Smooth muscle cell (in vitro differentiated cells): Measurements from ENCODE around the gene BATF3. TPM values are rescaled to one million over a fixed set of nuclear protein-coding genes. Genes with fewer than 3 reads are reported as not detected.

Experiments
- DNase-seq: peaks from one replicate; lab custom pipeline; 2025; ENCODE audit not compliant: unreplicated experiment; lab: John Stamatoyannopoulos, UW
- H2AFZ ChIP-seq: fragments of 200-600 bp; sonication (generic); 2 replicates; pipeline ENCODE4 v1.6.0; 2016; ENCODE audit warnings: antibody characterized with exemption, low read depth, mild to moderate bottlenecking
- H3F3A ChIP-seq: fragments of 200-600 bp; sonication (generic); 2 replicates; pipeline ENCODE4 v1.6.0; 2017; ENCODE audit warnings: antibody characterized with exemption, low read depth
- H3K27ac ChIP-seq: fragments of 200-600 bp; sonication (generic); 2 replicates; pipeline ENCODE4 v1.5.1; 2016; ENCODE audit warnings: low read depth, mild to moderate bottlenecking
- H3K27me3 ChIP-seq: fragments of 200-600 bp; sonication (generic); 2 replicates; pipeline ENCODE4 v1.6.1; 2016; ENCODE audit warnings: low read depth, mild to moderate bottlenecking
- H3K36me3 ChIP-seq: fragments of 200-600 bp; sonication (generic); 2 replicates; pipeline ENCODE4 v1.5.1; 2016; ENCODE audit warnings: low read depth
- H3K4me1 ChIP-seq: fragments of 200-600 bp; sonication (generic); 2 replicates; pipeline ENCODE4 v1.5.1; 2016; ENCODE audit warnings: low read depth
- H3K4me2 ChIP-seq: fragments of 200-600 bp; sonication (generic); 2 replicates; pipeline ENCODE4 v1.6.0; 2016; ENCODE audit warnings: mild to moderate bottlenecking
- H3K4me3 ChIP-seq: fragments of 200-600 bp; sonication (generic); 2 replicates; pipeline ENCODE4 v1.5.1; 2016; ENCODE audit warnings: mild to moderate bottlenecking
- H3K79me2 ChIP-seq: fragments of 200-600 bp; sonication (generic); 2 replicates; pipeline ENCODE4 v1.6.0; 2016; ENCODE audit warnings: low read depth, mild to moderate bottlenecking
- H3K9ac ChIP-seq: fragments of 200-600 bp; sonication (generic); 2 replicates; pipeline ENCODE4 v1.6.0; 2016; ENCODE audit warnings: low read depth
- H3K9me3 ChIP-seq: fragments of 200-600 bp; sonication (generic); replicated peaks from 2 replicates; pipeline ENCODE4 v1.5.1; 2016; ENCODE audit warnings: low read depth
- H4K20me1 ChIP-seq: fragments of 200-600 bp; sonication (generic); 2 replicates; pipeline ENCODE4 v1.6.0; 2016; ENCODE audit warnings: low read depth
- whole genome bisulfite sequencing: methylation state at CpG from one replicate; pipeline ENCODE4 v1.1.7; 2016; ENCODE audit warnings: low lambda C conversion rate; 5-methylcytosine and 5-hydroxymethylcytosine counted together
- polyA plus RNA-seq: library from polyadenylated mRNA; unstranded; fragments of >200 nt; fragmentation: Nextera tagmentation; extraction: Ambion mirVana; gene quantifications from 2 replicates; pipeline ENCODE4 v1.2.1, GENCODE V29; 2016
- total RNA-seq: library from RNA; depleted of rRNA; stranded (reverse); fragments of >200 nt; gene quantifications from 2 replicates; pipeline ENCODE4 v1.2.3, GENCODE V29; 2014
- TF ChIP-seq, protein P1 (sequence below): fragments of 200-600 bp; sonication (generic); IDR thresholded peaks from 2 replicates; pipeline ENCODE4 v1.5.1; 2017; ENCODE audit warnings: borderline replicate concordance, mild to moderate bottlenecking, antibody characterized with exemption; ENCODE audit not compliant: insufficient read depth, poor library complexity, severe bottlenecking

Gene BATF3
- total and polyA plus RNA-seq, 2 experiments from 2014 or later = 5.8 to 11.5 TPM

DNA sequence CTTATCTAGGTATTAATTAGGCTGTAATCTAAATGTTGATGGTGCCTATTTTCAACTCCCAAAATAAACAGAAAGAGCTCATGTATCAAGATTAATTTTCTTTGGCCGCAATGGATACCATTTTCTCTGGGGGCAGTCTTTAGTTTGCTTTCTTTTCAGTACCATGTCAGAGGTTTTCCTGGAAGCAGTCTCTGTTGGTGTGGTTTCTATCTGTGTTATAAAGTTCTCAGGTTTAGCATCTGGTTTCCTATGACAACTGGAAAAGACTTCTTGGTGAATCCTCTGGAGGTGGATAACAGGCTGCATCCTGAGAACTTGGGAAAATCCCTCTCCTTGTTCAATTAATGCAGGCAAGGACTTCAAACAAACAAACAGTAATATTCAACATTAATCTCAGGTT is 38.7 kb upstream of the BATF3 start:
- Histone ChIP-seq H3K4me1 (no peaks in the 10 kb centered on the region), H3F3A (no peaks in the 10 kb centered on the region), H3K4me2 (no peak overlapping the region), H3K9me3 (no peaks in the 10 kb centered on the region), H4K20me1 (no peaks in the 10 kb centered on the region), H3K79me2 (peaks cover 8% of the 10 kb centered on the region), H3K27me3 (no peaks in the 10 kb centered on the region), H3K4me3 (no peak overlapping the region), H3K9ac (no peak overlapping the region), H2AFZ (no peak overlapping the region), H3K27ac (no peak overlapping the region), H3K36me3 (no peaks in the 10 kb centered on the region)
- TF ChIP-seq, protein P1, sequence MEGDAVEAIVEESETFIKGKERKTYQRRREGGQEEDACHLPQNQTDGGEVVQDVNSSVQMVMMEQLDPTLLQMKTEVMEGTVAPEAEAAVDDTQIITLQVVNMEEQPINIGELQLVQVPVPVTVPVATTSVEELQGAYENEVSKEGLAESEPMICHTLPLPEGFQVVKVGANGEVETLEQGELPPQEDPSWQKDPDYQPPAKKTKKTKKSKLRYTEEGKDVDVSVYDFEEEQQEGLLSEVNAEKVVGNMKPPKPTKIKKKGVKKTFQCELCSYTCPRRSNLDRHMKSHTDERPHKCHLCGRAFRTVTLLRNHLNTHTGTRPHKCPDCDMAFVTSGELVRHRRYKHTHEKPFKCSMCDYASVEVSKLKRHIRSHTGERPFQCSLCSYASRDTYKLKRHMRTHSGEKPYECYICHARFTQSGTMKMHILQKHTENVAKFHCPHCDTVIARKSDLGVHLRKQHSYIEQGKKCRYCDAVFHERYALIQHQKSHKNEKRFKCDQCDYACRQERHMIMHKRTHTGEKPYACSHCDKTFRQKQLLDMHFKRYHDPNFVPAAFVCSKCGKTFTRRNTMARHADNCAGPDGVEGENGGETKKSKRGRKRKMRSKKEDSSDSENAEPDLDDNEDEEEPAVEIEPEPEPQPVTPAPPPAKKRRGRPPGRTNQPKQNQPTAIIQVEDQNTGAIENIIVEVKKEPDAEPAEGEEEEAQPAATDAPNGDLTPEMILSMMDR = no peak
- no peak for DNase-seq
- WGBS = 85% methylated on average over 1 of the region's 1 CpG

DNA sequence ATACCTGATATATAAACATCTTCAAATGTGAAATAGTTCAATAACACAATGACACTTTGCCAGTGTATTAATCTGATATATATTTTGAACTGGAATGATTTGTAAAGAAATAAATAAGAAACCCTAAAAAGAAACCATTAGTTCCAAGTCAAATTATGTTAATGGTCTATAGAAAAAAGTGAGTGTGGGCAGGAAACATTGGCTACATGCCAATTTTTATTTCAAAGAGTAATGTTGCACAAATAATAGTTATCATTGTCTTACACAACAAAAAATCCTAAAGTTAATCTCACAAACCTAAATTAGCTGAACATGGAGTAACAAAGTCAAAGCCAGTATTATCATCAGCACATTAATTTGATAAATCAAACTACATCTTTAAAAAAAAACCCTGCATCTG is 37.9 kb upstream of the BATF3 start:
- H3F3A ChIP-seq = no peaks in the 10 kb centered on the region
- no peaks in the 10 kb centered on the region for H3K36me3 ChIP-seq

DNA sequence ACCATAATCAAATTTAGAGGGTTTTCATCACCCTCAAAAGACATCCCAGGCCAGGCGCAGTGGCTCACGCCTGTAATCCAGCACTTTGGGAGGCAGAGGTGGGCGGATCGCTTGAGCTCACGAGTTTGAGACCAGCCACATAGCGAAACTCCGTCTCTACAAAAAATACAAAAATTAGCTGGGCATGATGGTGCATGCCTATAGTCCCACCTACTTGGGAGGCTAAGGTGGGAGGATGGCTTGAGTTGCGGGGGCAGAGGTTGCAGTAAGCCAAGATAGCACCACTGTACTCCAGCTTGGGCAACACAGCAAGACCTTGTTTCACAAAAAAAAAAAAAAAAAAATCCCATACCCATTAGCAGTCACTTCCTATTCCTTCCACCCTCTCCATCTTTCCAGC is 33.5 kb upstream of the BATF3 start:
- no peak overlapping the region for H3K4me3 ChIP-seq
- TF ChIP-seq, protein P1 = no peak
- no peaks in the 10 kb centered on the region for H3K9me3 ChIP-seq
- no peak overlapping the region for H3K9ac ChIP-seq
- no peaks in the 10 kb centered on the region for H3K79me2 ChIP-seq
- no peak overlapping the region for H3K4me2 ChIP-seq
- no peak overlapping the region for H2AFZ ChIP-seq
- H4K20me1 ChIP-seq = no peaks in the 10 kb centered on the region
- H3K27me3 ChIP-seq = no peaks in the 10 kb centered on the region
- no peak overlapping the region for H3K27ac ChIP-seq
- DNase-seq = no peak
- 93% methylated on average over 8 of the region's 8 CpGs for whole genome bisulfite sequencing
- no peaks in the 10 kb centered on the region for H3K4me1 ChIP-seq
- no peaks in the 10 kb centered on the region for H3K36me3 ChIP-seq
- H3F3A ChIP-seq = no peaks in the 10 kb centered on the region

More for the DNA sequence above, 37.9 kb upstream of the BATF3 start:
- H3K27ac ChIP-seq = no peak overlapping the region
- H4K20me1 ChIP-seq = no peaks in the 10 kb centered on the region
- H2AFZ ChIP-seq = no peak overlapping the region
- no peaks in the 10 kb centered on the region for H3K27me3 ChIP-seq
- H3K4me3 ChIP-seq = no peak overlapping the region
- H3K79me2 ChIP-seq = peaks cover 8% of the 10 kb centered on the region
- H3K9me3 ChIP-seq = no peaks in the 10 kb centered on the region
- no peak overlapping the region for H3K9ac ChIP-seq
- TF ChIP-seq, protein P1 = no peak
- H3K4me1 ChIP-seq = no peaks in the 10 kb centered on the region
- DNase-seq = no peak
- no peak overlapping the region for H3K4me2 ChIP-seq

DNA sequence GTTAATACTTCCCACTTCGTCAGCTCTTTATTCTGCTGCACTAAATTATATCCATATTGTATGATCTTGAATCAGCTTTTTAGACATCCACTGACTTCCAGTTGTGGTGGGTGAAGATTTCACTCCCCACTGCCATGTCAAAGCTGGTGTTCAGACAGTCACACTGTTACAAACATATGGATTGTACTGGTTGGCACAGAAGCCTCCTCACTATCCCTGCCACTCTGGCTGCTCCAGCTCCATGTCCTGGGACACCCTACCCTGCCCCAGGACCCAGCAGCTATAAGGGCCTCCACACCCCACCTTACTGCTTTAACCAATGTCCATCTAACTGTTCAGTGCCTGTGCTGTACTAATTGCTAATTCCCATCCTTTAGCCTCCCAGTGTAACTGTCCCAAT is 32.0 kb upstream of the BATF3 start:
- Histone ChIP-seq H3K4me2 (no peak overlapping the region), H3K9ac (no peak overlapping the region), H3K27ac (no peak overlapping the region), H3K4me1 (no peaks in the 10 kb centered on the region), H3K9me3 (no peaks in the 10 kb centered on the region), H2AFZ (no peak overlapping the region), H3F3A (no peaks in the 10 kb centered on the region), H3K36me3 (no peaks in the 10 kb centered on the region), H4K20me1 (no peaks in the 10 kb centered on the region), H3K27me3 (no peaks in the 10 kb centered on the region), H3K4me3 (no peak overlapping the region), H3K79me2 (no peaks in the 10 kb centered on the region)
- no peak for DNase-seq
- WGBS = 93% methylated on average over 1 of the region's 1 CpG
- TF ChIP-seq, protein P1 = no peak
